Bronchial epithelial cell (primary cell): ENCODE measurements around the gene SCFD1. TPM values are rescaled to one million over a fixed set of nuclear protein-coding genes. Genes with fewer than 3 reads are reported as not detected.
"Not testable (repeated sequence)": the region's sequence is repeated elsewhere in the genome, so short reads cannot be mapped to it uniquely, and the experiment has no call there.

Experiments used
- DNase-seq: peaks from one replicate; pipeline ENCODE4 v3.0.0-alpha.2; 2010; ENCODE audit warnings: low read depth
- FAIRE-seq: peaks from 2 replicates; lab custom pipeline; 2011; peaks lifted over from hg19 to GRCh38; lab: Jason Lieb, UNC
- H3K27me3 ChIP-seq: 2 replicates; pipeline ENCODE4 v1.5.1; 2011; ENCODE audit warnings: low read length; ENCODE audit not compliant: control insufficient read depth, insufficient read depth
- H3K36me3 ChIP-seq: 2 replicates; pipeline ENCODE4 v1.5.1; 2011; ENCODE audit warnings: low read length; ENCODE audit not compliant: control insufficient read depth, insufficient read depth
- H3K4me3 ChIP-seq: 2 replicates; pipeline ENCODE4 v1.5.1; 2011; ENCODE audit warnings: mild to moderate bottlenecking, low read depth, low read length, control low read depth
- CTCF ChIP-seq: IDR thresholded peaks from 2 replicates; pipeline ENCODE4 v1.5.1; 2011; ENCODE audit warnings: mild to moderate bottlenecking, moderate library complexity, low read length, control low read depth, inconsistent platforms; ENCODE audit not compliant: insufficient read depth, severe bottlenecking
- total RNA-seq: library from RNA; depleted of rRNA; stranded (reverse); fragments of >200 nt; gene quantifications from 2 replicates; pipeline ENCODE4 v1.2.1, GENCODE V29; 2014

SCFD1 gene
- total RNA-seq, 1 donor from 2014 or later: 101 TPM

- Histone ChIP-seq H3K27me3 (no peaks in the 10 kb centered on the region), H3K4me3 (no peak overlapping the region), H3K36me3 (no peaks in the 10 kb centered on the region)
- TF ChIP-seq CTCF: peak; percentile 5
- DNase-seq (peak; percentile 15), FAIRE-seq (no peak)
Measured at GRCh38 chr14:30657606-30658163, 35.6 kb downstream of the SCFD1 start.

- H3K4me3 ChIP-seq: no peak overlapping the region
- no peak for DNase-seq
- no peak for FAIRE-seq
- TF ChIP-seq CTCF: no peak
- no peaks in the 10 kb centered on the region for H3K27me3 ChIP-seq
- no peaks in the 10 kb centered on the region for H3K36me3 ChIP-seq
Measured at GRCh38 chr14:30658645-30659044, 36.5 kb downstream of the SCFD1 start.

- no peaks in the 10 kb centered on the region for H3K27me3 ChIP-seq
- no peak for TF ChIP-seq CTCF
- DNase-seq (no peak), FAIRE-seq (no peak)
- no peak overlapping the region for H3K4me3 ChIP-seq
- H3K36me3 ChIP-seq: no peaks in the 10 kb centered on the region
Measured at GRCh38 chr14:30669594-30669993, 47.5 kb downstream of the SCFD1 start.

GRCh38 chr14:30673071-30673470 lies 51.0 kb downstream of the SCFD1 start:
- TF ChIP-seq CTCF: no peak
- DNase-seq (no peak), FAIRE-seq (no peak)
- no peak overlapping the region for H3K4me3 ChIP-seq
- peaks cover 2% of the 10 kb centered on the region for H3K36me3 ChIP-seq
- H3K27me3 ChIP-seq: no peaks in the 10 kb centered on the region

- FAIRE-seq (no peak), DNase-seq (no peak)
- Histone ChIP-seq H3K36me3 (peaks cover 4% of the 10 kb centered on the region), H3K27me3 (no peaks in the 10 kb centered on the region), H3K4me3 (no peak overlapping the region)
- no peak for TF ChIP-seq CTCF
Measured at GRCh38 chr14:30678926-30679431, 56.9 kb downstream of the SCFD1 start.

- TF ChIP-seq CTCF: no peak
- H3K36me3 ChIP-seq: peaks cover 4% of the 10 kb centered on the region
- FAIRE-seq: no peak
Measured at GRCh38 chr14:30680036-30680435, 57.9 kb downstream of the SCFD1 start.

GRCh38 chr14:30680776-30681175 lies 58.7 kb downstream of the SCFD1 start:
- FAIRE-seq, H3K36me3 ChIP-seq: not testable (repeated sequence)

More at GRCh38 chr14:30680036-30680435, 57.9 kb downstream of the SCFD1 start:
- no peak for DNase-seq
- H3K4me3 ChIP-seq: no peak overlapping the region
- H3K27me3 ChIP-seq: no peaks in the 10 kb centered on the region

More at GRCh38 chr14:30680776-30681175, 58.7 kb downstream of the SCFD1 start:
- not testable (repeated sequence) for DNase-seq, H3K27me3 ChIP-seq, H3K4me3 ChIP-seq
